HFFc6 (cell line): ENCODE data around the gene SPATA20. TPM values are rescaled to one million over a fixed set of nuclear protein-coding genes. Genes with fewer than 3 reads are reported as not detected.

Source experiments
- DNase-seq: peaks from one replicate; pipeline ENCODE4 v3.0.0-alpha.2; 2018
- H3K27ac Mint-ChIP-seq: 2 replicates; pipeline ENCODE4 v1.8.0; 2020; ENCODE audit warnings: mild to moderate bottlenecking, mixed read lengths
- H3K27me3 Mint-ChIP-seq: 2 replicates; pipeline ENCODE4 v1.8.0; 2021; ENCODE audit warnings: mild to moderate bottlenecking, moderate library complexity, mixed read lengths; ENCODE audit not compliant: insufficient read depth
- H3K36me3 Mint-ChIP-seq: 2 replicates; pipeline ENCODE4 v1.8.0; 2021; ENCODE audit warnings: low read depth, mixed read lengths
- H3K4me1 Mint-ChIP-seq: 2 replicates; pipeline ENCODE4 v1.8.0; 2020; ENCODE audit warnings: low read depth, mixed read lengths
- H3K4me3 Mint-ChIP-seq: 2 replicates; pipeline ENCODE4 v1.8.0; 2020; ENCODE audit warnings: mild to moderate bottlenecking, moderate library complexity, mixed read lengths
- H3K9me3 Mint-ChIP-seq: 2 replicates; pipeline ENCODE4 v1.8.0; 2020; ENCODE audit warnings: mild to moderate bottlenecking, mixed read lengths
- total RNA-seq, 6 experiments: library from RNA; stranded (reverse); fragmentation: NEBNext Ultra II Directional; extraction: Animal tissue kit (Norgen Biotek cat#: 25700); gene quantifications; 2 replicates in 1 of 6; 3 replicates in 5 of 6; pipeline ENCODE4 v1.2.3, GENCODE V29; 2021
- TF ChIP-seq, protein P1 (sequence below): fragments of 200-600 bp; sonication (generic); IDR thresholded peaks from 2 replicates; pipeline ENCODE4 v1.5.0; 2021; ENCODE audit warnings: antibody characterized with exemption, mild to moderate bottlenecking

Gene SPATA20
- total RNA-seq, 6 experiments from 2014 or later, result 53.4 to 71.2 (median 62.6) TPM

DNA sequence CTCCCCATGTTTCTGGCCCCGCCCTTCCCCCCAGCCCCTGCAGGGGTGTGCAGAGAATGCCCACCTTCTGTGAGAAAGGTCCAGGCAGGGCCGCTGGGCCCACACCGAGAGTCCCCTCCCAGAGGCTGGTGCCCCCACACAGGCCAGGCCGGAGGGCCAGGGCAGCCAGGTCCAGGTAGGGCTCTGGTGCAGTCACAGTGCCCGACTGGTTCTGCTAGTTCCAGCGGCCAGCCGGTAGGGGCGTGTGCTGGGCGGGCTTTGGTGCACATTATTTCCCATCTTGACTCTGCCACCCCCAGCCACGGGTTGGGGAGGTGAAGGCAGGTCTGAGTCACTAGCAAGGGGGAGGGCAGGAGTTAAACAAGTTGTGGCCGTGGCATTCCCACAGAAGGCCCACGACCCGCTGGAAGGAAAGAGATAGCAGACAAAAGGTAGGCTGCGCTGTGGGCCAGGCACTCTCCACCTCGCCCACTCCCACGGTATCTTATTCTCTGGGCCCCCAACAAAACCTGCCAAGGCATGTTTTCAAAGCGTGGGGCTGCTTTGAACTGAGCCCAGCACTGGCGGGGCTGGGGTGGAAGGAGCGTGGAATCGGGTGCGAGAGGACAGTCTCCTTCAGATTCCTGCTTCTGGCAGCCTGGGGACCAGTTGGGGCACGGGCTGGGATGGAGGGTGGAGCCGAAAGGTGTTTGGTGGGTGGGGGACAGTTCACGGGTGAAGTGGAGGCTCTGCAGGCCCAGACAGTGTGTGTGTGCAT is 12.6 kb upstream of the SPATA20 start:
- Mint-ChIP-seq H3K4me1 (peaks cover 16% of the 10 kb centered on the region), H3K4me3 (peak overlapping the region; percentile 36; the same call in 1 of the 2 replicates), H3K27ac (no peak overlapping the region), H3K9me3 (no peaks in the 10 kb centered on the region), H3K27me3 (peaks cover 45% of the 10 kb centered on the region), H3K36me3 (no peaks in the 10 kb centered on the region)
- DNase-seq, result no peak
- TF ChIP-seq, protein P1, sequence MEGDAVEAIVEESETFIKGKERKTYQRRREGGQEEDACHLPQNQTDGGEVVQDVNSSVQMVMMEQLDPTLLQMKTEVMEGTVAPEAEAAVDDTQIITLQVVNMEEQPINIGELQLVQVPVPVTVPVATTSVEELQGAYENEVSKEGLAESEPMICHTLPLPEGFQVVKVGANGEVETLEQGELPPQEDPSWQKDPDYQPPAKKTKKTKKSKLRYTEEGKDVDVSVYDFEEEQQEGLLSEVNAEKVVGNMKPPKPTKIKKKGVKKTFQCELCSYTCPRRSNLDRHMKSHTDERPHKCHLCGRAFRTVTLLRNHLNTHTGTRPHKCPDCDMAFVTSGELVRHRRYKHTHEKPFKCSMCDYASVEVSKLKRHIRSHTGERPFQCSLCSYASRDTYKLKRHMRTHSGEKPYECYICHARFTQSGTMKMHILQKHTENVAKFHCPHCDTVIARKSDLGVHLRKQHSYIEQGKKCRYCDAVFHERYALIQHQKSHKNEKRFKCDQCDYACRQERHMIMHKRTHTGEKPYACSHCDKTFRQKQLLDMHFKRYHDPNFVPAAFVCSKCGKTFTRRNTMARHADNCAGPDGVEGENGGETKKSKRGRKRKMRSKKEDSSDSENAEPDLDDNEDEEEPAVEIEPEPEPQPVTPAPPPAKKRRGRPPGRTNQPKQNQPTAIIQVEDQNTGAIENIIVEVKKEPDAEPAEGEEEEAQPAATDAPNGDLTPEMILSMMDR, result peak; percentile 50

DNA sequence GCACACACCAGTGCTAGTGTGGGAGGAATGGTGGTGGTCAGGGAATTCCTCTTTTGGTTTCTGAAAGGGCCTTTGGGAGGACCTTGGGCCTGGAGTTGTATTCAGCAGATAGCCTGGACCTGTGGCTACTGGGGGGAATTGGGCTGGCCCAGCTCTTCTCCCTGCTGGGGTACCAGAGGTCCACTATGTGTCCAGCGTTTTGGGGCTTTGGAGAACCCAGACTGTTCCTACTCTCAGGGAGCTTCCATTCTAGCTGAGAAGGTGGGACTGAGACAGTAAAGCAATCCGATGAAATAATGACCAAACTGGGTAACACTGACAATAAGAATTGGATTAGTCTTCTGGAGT is 12.0 kb upstream of the SPATA20 start:
- H3K9me3 Mint-ChIP-seq, result no peaks in the 10 kb centered on the region
- no peak overlapping the region for H3K27ac Mint-ChIP-seq
- H3K4me1 Mint-ChIP-seq, result peaks cover 16% of the 10 kb centered on the region
- no peak for DNase-seq
- TF ChIP-seq, protein P1, result no peak
- H3K36me3 Mint-ChIP-seq, result no peaks in the 10 kb centered on the region
- H3K27me3 Mint-ChIP-seq, result peaks cover 40% of the 10 kb centered on the region
- no peak overlapping the region for H3K4me3 Mint-ChIP-seq

DNA sequence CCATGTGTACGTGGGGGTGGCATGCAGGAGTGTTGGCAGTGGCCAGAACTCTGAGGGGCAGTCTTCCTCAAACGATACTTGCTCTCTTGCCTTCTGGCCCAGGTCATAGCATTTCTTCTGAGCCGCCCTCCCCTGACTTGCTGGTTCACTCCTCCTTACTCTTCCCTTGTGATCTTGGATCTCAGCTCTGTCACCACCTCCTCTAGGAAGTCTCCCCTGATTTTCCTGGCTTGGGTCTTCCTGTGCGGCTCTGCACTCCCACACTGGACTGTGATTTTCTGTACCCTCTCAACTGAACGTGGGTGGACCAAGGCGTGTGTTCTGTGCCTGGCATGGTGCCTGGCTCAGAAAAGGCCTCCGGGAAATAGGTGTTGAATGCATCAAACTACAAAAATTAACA is 11.6 kb upstream of the SPATA20 start:
- no peak for DNase-seq
- Mint-ChIP-seq H3K36me3 (no peaks in the 10 kb centered on the region), H3K27ac (no peak overlapping the region; the same call in 1 of the 2 replicates), H3K4me1 (peaks cover 16% of the 10 kb centered on the region), H3K4me3 (no peak overlapping the region), H3K9me3 (no peaks in the 10 kb centered on the region), H3K27me3 (peaks cover 37% of the 10 kb centered on the region)
- TF ChIP-seq, protein P1, result no peak

DNA sequence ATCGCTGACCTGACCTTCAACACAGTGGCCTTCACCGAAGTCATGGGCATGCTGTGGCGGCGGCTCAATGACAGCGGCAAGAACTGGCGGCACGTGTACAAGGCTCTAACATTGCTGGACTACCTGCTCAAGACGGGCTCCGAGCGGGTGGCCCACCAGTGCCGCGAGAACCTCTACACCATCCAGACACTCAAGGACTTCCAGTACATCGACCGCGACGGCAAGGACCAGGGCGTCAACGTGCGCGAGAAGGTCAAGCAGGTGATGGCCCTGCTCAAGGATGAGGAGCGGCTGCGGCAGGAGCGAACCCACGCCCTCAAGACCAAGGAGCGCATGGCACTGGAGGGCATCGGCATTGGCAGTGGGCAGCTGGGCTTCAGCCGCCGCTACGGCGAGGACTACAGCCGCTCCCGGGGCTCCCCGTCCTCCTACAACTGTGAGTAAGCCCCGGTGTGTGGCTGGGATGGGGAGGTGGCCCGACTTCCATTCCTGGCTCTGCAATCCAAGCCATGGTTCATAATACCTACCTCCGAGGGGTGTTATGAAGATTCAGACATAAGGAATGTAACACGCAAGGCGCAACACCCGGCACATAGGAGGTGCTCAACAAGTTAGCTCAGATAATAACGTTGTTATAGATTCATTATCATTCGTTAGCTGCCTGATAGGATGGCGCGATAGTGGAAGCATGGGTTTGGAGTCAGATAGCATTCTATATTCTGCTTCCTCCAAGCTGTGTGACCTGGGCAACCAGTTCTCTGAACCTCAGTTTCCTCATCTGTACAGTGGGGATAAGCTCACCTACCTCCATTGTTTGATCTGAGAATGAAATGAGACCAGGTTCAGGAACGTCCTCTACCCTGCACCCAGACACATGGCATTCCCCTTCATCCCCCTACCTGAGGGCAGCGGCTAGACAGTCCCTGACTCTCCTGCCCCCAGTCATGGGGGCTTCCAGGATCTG is 10.0 kb upstream of the SPATA20 start:
- H3K9me3 Mint-ChIP-seq, result no peaks in the 10 kb centered on the region
- TF ChIP-seq, protein P1, result no peak
- no peak for DNase-seq
- no peak overlapping the region for H3K4me3 Mint-ChIP-seq
- H3K36me3 Mint-ChIP-seq, result no peaks in the 10 kb centered on the region
- no peak overlapping the region for H3K27ac Mint-ChIP-seq
- peaks cover 23% of the 10 kb centered on the region for H3K4me1 Mint-ChIP-seq
- peaks cover 25% of the 10 kb centered on the region for H3K27me3 Mint-ChIP-seq

DNA sequence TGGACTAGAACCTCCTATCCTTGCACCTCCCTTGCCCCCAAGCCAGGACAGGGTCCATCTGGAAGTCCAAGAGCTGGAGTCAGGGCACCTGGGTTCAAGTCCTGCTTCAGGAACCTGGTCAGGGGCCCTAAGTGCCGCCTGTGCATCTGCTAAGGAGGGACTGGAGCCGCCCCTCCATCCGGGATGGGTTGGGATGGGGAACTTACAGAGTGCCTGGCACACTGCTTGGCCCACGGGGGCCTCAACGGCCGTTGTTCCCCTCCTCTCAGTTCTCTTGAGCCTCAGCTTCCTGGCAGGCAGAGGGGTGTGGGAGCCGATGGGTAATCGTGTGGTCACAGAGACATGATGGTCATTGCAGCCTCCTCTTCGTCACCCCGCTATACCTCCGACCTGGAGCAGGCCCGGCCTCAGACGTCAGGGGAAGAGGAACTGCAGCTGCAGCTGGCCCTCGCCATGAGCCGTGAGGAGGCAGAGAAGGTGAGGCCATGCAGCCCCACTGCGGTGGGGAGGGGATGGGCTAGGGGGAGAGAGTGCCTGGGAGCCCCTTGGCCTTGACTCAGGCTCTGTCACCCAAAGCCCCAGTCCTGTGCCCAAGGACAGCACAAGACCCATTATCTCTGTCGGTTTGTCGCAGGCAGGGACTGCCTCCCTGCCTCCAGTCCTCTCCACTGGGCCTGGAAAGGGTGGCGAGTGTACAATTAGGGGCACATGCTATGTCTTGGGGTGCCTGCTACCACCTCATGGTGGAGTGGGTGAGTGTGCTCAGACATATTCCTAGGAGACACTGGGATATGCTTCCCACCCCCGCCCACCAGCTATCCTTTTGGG is 9.0 kb upstream of the SPATA20 start:
- no peak for DNase-seq
- TF ChIP-seq, protein P1, result no peak
- H3K4me3 Mint-ChIP-seq, result no peak overlapping the region
- peaks cover 18% of the 10 kb centered on the region for H3K27me3 Mint-ChIP-seq
- no peaks in the 10 kb centered on the region for H3K36me3 Mint-ChIP-seq
- H3K27ac Mint-ChIP-seq, result no peak overlapping the region
- peaks cover 32% of the 10 kb centered on the region for H3K4me1 Mint-ChIP-seq
- H3K9me3 Mint-ChIP-seq, result no peaks in the 10 kb centered on the region
